ENCODE results near the gene SLC12A8.
"Not testable (repeated sequence)": the region's sequence is repeated elsewhere in the genome, so short reads cannot be mapped to it uniquely, and the experiment has no call there.

Gene SLC12A8

DNA sequence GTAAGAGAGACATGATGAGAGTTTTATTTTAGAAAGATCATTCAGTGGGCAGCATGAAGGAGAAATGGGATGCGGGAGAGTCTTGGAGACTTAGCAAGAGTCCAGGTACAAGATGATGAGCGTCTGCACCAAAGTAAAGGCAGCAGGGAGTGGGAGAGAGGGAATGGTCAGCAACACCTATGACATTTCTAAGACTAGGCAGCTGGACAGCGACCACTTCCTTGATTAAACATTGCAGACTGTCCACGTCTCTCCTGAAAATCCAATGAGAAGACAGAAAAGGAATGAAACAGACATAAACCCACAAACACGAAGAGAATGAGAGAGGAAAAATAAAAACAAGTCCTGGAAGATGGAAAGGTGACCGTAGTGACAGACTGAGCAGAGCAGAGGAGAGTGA is 110.1 kb downstream of the SLC12A8 start:
- DNase-seq (ENCODE audit: low read depth): no peak
- TF ChIP-seq CTCF (IDR thresholded peaks at IDR 0.05; ENCODE audit: control insufficient read depth, extremely low read depth, insufficient read depth): no peak
- H3K4me3 ChIP-seq (ENCODE audit: low read depth, low read length): no peak overlapping the region

- no peak for TF ChIP-seq CTCF (IDR thresholded peaks at IDR 0.05; ENCODE audit: control insufficient read depth, extremely low read depth, insufficient read depth)
- DNase-seq (ENCODE audit: low read depth): no peak
- H3K4me3 ChIP-seq (ENCODE audit: low read depth, low read length): no peak overlapping the region
Measured at GRCh38 chr3:125098611-125099291, 113.8 kb downstream of the SLC12A8 start.

DNA sequence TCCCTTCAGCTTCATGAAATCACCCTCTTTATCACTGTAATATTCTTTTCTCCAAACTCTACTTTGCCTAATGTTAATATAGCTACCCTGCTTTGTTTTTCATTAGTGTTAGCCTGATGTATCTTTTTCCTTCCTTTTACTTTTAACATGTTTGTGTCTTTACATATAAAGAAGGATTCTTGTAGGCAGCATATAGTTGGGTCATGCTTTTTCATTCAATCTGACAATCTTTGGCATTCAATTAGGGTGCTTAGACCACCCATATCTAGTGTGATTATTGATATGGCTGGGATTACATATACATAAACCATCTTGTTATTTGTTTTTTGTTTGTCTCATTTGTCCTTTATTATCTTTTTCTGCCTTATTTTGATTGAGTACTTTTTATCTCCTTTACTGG is 121.9 kb downstream of the SLC12A8 start:
- no peak overlapping the region for H3K4me3 ChIP-seq (ENCODE audit: low read depth, low read length)
- no peak for TF ChIP-seq CTCF (IDR thresholded peaks at IDR 0.05; ENCODE audit: control insufficient read depth, extremely low read depth, insufficient read depth)
- no peak for DNase-seq (ENCODE audit: low read depth)

GRCh38 chr3:125087768-125088391 is 124.7 kb downstream of the SLC12A8 start:
- no peak overlapping the region for H3K4me3 ChIP-seq (ENCODE audit: low read depth, low read length)
- TF ChIP-seq CTCF (IDR thresholded peaks at IDR 0.05; ENCODE audit: control insufficient read depth, extremely low read depth, insufficient read depth): no peak
- no peak for DNase-seq (ENCODE audit: low read depth)

GRCh38 chr3:125085166-125085565 is 127.4 kb downstream of the SLC12A8 start:
- no peak for TF ChIP-seq CTCF (IDR thresholded peaks at IDR 0.05; ENCODE audit: control insufficient read depth, extremely low read depth, insufficient read depth)
- DNase-seq (ENCODE audit: low read depth): no peak

DNA sequence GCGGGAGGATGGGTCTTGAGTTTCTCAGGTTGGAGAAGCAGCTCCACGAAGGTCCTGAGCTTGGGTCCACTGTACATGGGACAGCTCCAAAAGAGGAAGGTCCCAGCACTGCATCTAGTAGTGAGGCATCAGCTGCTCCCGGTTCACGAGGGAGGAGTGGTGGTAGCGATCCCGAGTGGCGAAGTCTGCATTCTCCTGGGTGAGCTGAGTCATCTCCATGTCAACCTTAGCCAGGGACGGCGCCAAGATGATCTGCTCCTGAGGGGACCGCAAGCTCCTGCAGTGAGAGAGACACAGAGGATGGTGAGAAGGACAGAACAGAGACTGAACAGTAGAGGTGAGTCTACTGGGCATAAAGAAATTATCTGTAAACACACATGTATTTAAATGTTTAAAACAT is 128.8 kb downstream of the SLC12A8 start:
- no peak for TF ChIP-seq CTCF (IDR thresholded peaks at IDR 0.05; ENCODE audit: control insufficient read depth, extremely low read depth, insufficient read depth)
- DNase-seq (ENCODE audit: low read depth): no peak
- no peak overlapping the region for H3K4me3 ChIP-seq (ENCODE audit: low read depth, low read length)

More at GRCh38 chr3:125085166-125085565, 127.4 kb downstream of the SLC12A8 start:
- no peak overlapping the region for H3K4me3 ChIP-seq (ENCODE audit: low read depth, low read length)

DNA sequence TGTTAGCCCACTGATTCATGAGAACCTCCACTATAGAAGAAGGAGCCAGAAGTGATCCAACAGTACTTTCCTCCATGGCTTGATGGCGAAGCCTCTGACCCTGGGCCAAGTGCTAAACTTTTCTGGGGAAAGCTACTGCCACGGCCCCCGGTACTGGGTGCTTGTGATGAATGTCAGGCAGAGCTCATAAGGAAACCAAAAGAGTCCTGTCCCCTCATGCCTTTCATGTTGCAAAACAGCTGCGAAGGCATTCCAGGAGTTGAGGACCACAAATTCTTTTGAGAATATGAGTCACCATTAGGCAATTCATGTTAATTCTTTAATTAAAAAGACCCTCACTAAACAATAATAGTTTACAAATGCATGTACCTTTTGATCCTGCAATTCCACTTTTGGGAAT is 130.2 kb downstream of the SLC12A8 start:
- not testable (repeated sequence) for H3K4me3 ChIP-seq (ENCODE audit: low read depth, low read length); DNase-seq (ENCODE audit: low read depth)
